Skin of body (tissue), 2 donors: ENCODE data around the gene ST3GAL5. TPM values are rescaled to one million over a fixed set of nuclear protein-coding genes. Genes with fewer than 3 reads are reported as not detected.

Experiments used
- DNase-seq: peaks from one replicate; lab custom pipeline; 2025; lab: John Stamatoyannopoulos, UW
- total RNA-seq: library from RNA; depleted of rRNA; stranded (reverse); fragments of >200 nt; gene quantifications from one replicate; pipeline ENCODE4 v1.2.3, GENCODE V29; 2014

The ST3GAL5 gene
- total RNA-seq, 1 donor from 2014 or later: 23.3 TPM

DNA sequence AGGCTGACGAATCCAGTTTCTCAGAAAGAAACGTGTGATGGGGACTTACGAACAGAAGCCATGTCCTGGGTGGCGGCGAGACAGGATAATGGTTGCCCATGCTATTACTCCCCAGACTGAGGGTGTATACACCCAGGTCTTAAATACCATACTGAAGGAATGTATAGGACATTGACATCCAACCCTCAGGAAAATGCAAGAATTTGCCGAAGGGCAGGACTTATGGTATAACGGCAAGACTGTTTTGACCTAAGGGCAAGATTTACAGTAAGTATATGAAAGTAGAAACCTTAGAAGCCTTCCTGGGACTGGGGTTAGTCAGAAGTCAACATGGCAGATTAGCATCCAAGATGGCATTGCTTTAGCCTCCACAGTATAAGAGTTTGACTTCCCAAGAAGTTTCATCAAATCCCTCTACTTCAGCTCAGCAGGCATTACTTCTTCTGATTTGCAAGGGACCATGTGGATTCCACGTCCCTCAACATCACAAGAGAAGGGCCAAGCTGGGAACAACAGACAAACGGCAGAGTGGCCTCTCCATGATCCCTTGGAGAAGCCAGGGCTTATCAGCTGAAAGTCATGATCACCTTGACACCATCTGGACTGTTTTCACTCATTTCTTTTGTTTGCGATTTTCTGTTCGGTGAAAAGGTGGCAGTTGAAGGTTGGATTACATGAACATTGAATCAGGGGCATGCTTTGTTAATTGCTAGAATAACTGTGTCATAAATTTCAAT lies 21.1 kb downstream of the ST3GAL5 start:
- no peak for DNase-seq

DNA sequence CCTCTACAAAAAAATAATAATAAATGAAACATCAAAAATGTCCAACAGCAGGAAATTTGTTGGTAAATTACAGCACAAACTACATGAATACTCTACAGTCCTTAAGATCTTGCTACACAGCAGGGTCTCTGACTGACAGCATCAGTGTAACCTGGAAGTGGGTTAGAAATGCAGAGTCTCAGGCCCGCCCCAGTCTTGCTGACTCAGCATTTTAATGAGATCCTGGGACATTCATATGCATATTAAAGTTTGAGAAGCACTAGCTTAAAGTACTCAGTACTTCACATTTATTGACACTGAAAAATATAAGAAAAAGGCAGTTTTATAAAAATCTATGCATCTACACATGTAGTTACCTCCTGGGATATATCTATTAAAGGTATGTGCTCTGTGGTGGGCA lies 21.7 kb downstream of the ST3GAL5 start:
- DNase-seq: no peak

DNA sequence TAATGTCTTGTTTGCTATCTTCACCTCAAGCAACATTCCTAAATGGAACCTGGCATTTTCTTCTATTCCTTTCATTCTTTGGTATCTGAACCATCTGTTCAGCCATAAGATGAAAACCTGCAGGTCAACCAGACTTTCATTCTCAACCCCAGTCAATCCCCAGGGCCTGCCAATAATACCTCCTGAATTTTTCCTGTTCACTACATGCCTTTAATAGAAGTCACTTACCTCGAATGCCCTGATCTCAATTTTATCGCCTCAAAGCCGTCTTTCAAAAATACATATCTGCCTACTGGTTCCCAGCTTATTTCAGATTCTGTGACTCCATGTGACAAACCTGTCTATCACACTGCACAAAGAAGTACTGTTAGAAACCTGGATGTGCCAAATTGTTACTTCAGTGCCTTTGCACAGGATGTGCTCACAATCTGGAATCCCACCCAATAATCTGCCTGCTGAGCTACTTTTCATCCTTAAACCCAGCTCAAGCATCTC lies 22.6 kb downstream of the ST3GAL5 start:
- no peak for DNase-seq

DNA sequence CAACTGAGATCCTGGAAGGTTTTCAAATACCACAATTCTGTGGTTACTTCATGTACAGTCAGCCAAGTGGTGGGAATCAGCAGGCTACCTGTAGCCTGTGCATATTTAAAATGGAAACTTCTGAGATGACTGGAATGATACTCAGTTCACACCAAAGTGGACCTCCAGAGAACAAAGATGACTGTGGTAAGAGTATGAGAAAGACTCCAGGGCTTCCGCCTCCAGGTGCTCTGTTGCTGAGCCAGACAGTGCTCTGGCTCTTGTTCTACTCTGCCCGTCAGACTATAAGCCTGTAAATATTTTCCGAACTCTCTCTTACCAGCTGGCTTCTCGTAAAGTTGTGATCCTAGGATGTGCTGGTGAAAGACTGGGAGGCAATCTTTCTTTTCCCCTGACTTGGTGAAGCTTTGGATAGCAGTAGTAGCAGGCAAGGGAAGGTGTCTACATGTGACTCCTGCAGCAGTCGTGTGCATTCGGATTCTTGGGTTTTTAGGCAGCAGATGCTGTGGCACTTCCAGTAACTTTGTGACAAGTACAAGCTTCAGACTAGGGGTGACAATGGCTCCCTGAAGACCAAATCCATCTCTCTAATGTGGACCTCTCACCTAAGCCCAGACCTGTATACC lies 23.1 kb downstream of the ST3GAL5 start:
- no peak for DNase-seq

DNA sequence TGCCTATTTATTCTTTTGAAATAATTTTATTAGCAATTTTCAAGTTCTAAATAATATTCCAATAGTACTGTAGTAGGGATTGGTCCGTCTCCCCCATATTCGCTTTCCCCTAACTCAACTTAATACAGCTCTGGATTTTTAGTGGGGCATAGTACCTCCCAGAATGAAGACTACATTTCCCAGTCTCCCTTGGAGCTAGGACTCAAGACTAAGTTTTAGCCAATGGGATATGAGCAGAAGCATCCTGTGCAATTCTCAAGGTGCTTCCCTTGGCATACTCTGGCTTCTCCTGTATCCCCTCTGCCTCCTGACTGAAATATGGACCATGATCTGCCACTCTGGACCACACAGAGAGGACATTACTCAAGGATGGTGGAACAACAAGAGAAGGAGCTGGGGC lies 24.1 kb downstream of the ST3GAL5 start:
- DNase-seq: no peak

DNA sequence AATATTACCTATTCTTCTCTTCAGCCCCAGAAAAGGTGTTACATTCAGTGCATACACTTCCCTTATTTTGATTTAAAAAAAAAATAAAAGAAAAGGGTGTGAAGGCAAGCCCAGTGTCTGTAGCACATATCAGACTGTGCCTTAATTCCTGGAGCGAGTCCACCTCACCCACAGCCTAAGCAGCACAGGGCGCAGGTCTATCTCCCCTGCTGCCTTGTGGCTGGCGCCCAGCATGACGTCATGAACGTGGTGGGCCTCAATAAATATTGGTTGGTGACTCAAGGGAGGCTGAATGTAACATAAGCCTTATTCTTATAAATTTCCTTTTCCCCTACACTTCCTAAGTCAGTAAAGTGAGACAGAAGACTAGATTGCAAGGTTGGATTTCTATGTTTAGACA lies 26.4 kb downstream of the ST3GAL5 start:
- DNase-seq: no peak

DNA sequence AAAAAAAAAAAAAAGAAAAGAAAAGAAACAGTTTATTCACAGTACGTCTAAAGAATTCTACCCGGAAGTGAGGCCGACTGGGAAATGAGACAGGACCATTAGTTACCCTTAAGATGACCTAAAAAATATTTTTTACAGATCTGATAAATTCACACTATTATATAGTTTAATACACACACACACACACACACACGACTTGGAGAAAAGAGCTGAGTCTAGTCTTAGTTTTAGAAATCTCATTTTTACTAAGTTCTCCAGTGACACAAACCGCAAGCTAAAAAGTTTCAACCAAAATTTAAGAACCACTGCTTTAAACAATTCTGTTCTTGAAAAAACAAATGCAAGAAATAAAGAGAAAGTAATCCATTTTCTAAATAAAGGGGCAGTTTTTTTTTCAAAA lies 27.1 kb downstream of the ST3GAL5 start:
- no peak for DNase-seq

DNA sequence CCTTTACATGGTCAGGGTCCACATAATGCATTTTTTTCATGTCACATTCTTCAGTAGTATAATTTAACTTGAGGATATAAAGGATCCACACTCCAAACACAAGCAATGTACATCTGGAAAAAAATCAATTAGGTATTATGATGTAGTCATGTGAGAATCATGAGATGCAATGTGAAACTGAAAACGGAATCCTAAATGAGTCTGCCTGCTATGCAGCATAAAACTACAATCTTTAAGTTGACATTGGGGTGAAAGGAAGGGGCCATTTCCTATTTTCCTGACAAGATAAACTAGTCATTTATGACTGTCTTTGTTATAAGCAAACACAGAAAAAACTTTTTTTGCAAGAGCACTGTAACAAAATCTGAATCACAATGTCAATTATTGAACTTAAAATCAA lies 27.6 kb downstream of the ST3GAL5 start:
- DNase-seq: no peak

DNA sequence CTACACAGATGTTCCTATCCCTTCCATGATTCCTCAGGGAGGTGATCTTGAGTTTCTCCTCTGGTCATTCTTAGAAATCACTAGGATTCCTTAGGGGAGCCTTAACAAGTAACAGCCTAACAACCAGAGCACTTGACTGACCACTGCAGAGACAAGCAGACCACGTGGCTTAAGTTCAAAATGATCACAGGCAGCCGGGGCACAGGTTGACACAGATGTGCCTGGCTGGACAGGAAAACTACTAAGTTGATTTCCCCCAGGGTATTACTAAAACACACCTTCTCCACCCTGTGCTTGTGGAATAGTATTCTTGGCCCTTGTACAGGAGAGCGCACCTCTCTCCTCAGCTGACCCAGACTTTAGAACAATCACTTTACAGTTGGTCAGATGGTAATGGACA lies 29.9 kb downstream of the ST3GAL5 start:
- no peak for DNase-seq

DNA sequence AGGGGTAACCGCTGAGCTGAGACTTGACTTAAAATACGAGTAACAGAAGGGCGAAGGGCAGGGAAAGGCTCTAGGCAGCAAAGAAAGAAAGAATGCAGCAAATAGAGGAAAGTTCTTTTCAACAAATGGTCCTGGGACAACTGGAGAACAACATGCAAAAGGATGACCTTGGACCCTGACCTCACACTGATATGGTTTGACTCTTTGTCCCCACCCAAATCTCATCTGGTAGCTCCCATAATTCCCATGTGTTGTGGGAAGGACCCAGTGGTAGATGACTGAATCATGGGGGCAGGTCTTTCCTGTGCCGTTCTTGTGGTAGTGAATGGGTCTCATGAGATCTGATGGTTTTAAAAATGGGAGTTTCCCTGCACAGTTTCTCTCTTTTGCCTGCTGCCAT lies 33.9 kb downstream of the ST3GAL5 start:
- DNase-seq: no peak

DNA sequence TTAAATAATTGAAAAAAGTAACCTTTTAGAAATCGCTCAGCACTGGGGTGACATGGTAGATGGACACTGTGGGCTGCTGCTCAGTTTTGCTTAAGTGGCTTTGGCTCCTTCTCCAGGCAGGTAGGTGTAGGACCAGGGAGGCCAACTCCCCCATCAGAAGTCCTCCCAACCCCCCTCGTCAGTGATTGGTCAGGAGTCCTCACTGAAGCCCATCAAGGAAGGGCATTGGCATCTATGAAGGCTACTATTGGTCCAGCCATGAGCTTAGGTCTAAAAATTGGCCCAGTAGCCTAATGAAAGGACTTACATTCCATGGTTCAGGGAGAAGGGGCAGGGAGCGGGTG lies 34.7 kb downstream of the ST3GAL5 start:
- DNase-seq: no peak

DNA sequence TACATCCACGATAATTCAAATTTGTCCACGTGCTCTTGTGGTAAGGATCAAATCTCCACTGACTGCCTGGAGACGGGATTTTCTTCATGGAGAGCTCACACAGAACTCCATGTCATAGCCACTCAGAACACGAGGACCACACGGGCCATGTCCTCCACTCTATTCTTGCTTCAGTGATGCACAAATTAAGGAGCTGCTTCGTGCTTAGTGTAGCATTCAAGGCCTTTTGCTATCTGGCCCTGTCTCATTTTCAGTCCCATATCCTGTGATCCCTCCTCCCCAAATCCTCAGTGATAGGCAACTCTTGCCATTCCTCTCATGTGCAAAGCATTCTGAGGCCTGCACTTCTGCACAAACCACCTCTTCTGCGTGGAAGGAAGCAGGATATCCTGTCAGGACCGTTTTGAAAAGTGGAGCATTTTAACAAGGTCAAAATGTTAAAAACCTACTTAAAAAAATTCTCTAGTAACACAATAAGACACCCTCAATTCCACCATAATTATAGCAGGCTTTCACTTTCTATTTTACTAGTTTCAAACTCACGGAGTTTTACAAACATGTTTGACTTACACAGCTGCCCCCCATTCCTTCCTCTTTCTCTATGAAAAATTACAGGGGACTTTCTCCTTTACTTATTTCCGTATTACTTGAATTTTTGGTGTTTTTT lies 35.2 kb downstream of the ST3GAL5 start:
- peak; percentile 5 for DNase-seq

DNA sequence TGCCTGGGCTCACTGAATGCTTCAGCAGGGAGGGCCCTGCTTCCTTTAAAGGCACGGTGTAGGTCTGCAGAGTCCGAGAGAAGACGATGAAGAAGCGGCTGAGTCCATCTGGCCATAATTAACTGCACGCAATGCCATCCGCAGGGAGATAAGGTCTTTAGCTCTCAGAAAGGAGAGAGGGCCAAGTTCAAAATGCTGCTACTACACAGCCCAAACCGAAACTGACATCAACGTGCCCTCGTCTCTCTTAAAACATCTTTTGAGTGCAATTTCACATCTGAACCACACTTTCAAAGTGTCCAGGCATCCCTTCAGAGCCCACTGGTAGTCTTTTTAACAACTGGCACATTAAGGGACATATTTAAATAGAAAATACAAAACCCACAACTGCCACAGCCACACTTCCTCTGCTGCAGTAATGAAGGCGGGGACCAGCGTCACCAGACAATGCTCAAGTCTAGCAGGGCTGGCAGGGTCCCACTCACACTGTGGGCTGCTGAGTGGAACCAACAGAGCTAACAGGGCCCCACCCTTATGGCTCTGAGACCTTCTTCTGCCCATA lies 35.8 kb downstream of the ST3GAL5 start:
- DNase-seq: no peak

DNA sequence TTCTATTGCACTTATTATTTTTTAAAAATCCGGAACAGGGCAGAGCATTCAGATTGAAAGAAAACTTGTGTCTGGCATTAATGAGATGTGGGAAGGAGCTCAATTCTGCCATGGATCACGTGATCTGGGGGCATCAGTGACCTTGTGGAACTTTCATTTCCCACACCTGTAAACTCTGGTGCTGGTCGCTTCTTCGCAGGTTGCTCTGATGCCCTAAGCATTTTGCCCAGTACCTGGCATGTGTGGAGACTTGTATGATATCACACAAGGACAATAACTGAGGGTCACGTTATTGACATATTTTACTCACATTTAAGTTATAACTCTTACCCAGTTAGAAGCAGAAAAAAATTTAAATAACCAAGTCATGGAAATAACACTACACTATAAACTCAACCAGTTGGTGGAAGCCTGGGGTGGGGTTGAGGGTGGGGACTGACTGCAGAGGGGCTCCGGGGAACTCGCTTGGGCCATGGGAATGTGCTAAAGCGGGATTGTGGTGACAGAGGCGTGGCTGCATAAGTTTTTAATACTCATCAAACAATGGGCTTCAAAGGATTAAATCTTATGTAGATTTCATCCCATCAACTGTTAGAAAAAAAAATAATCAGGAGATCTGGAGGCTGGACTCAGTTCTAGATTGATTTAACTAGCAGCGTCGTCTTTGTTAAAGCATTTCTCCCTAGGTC lies 36.5 kb downstream of the ST3GAL5 start:
- no peak for DNase-seq

DNA sequence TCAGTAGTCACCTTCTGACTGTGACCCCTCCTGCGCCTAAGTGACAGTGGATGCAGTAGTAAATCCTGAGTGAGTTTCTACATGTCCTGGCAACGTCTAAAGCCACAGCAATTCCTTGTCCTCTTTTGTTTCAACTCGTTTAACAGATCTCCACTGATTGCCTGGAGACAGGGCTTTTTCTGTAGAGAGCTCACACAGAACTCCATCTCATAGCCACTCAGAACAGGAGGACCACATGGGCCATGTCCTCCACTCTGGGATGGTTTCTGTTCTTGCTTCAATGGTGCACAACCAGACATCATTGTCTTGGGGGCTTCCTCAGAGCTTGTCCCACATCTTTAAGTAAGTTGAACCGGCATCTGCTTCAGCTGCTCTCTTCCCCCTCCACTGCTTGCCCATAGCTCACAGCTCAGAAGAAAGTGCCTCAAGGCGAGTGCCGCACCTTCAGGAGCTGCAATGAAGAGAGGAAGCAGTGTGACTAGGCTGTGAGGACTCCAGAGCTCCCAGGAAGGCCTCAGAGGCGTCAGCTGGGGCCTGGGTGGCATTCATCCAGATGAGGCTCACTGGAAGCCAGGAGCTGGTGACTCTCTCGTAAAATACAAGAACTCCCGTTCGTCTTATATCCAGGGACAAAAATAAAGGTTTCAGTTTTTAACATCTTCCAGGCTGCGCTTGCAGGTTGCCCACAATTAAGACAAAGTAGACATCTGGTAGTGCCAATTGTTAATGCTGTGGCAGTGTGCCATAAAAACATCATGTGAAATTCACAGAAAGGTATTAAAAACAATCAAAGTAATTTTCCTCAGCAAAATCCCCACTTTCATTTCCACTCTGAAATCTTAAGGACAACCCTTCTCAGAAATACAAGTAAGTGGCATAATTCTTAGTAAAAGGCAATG lies 37.3 kb downstream of the ST3GAL5 start:
- DNase-seq: no peak

DNA sequence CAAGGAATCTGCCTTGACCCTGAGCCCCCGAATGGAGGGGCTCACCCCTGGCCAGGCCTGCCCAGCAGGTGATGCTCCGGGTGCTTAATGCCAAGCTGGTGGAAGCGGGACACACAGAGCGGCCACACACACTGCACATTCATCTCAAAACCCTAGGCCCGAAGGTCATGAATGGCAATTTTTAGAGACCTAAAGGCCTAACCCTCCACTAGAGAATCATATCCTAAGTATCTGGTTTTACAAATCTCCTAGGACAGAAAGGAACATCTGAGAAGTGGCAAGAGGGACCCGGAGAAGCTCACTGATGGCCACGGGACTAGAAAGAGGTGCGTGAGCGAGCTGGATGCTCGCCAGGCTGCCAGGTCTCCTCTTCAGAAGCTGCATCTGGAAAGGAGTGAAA lies 38.3 kb downstream of the ST3GAL5 start:
- no peak for DNase-seq

DNA sequence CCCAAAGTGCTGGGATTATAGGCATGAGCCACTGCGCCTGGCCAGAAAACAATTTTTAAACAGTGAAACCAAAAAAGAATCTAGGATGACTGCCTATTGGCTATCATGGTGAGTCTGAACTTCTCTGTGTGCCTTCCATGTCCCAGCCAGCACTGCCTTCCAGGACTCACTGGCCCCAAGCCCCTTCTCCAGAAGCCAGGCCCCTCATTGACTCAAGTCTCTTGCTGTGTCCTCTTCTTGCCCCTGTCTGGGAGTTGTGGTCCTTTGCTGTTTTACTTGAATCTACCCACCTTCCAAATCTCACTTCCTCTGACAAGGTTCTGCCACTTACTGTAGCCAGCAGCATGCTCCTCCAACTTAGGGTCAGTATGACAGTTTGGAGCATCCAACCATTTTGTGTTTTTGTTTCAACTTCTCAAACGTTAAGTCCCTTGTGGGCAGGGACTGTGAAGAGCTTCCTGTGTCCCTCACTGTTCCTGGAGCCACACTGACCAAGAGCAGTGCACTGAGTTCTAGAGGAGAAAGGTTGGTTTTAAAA lies 41.7 kb downstream of the ST3GAL5 start:
- no peak for DNase-seq

DNA sequence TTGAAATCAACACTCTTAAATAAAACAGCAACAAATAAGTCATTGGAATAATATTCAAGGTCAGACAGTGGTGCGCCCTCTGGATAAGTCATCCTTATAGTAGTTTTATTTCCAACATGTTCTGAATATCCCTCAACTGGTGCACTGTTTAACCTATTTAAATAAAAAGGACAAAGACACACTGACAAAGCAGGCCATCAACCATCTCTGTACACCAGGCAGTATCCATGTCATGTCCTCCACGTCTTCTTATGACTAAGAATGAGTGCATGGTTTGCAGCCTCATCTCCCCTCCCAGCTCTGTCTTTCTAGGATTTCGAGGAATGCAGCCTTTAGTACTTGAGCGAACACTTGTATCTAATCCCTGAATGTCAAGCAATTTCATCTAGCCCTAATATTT lies 42.4 kb downstream of the ST3GAL5 start:
- no peak for DNase-seq

DNA sequence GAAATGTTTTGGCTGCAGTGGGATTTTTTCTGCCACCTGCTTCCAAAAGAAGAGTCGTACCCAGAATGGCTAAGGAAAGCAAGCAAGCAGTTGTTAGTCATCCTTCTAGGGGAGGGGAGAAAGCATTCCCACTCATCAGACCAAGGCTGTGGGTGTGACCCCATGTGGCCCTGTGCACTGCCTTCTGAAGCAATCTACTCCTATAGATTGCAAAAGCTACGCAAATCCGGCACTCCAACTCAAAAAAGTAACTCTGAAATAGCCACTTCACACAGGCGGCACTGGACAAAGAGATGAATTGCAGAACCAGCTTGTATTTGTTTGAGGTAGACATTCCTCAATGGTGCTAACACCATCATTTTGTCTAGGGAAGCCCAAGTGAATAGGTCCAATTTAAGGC lies 44.3 kb downstream of the ST3GAL5 start:
- DNase-seq: no peak

DNA sequence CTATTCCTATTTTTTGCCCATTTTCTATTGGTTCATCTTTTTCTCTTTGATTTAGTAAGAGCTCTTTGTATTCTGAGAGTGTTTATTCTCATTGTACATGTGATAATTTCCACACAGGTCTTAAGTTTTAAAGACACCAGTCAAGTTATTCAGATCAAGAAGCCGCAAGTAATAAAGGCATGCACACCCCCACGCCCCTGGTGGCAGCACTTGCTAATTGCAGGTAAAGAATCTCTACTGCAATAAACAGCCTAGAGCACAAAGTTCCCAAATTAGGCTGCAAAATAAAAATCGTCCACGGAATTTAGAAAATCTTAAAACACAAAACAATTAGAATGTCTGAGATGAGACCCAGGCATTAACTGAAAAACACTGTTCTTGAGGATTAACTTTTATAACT lies 45.2 kb downstream of the ST3GAL5 start:
- DNase-seq: no peak

DNA sequence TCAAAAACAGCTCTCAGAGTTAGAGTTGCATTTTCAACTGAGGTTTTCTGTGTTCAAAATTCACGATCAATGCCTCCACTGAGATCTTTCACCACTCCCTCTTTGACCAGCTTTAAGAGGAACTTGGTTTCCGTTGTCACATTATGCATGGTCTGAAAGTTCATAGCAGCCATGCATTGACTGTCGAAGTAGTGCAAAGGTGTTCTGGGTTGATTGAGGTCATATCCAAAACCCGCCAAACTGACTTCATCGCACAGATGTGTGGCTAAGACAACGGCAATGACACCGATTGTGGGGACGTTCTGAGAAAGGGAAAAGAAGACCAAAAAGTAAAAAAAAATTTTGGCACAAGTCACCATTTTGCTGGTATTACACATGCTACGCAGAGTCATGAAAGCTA lies 48.7 kb downstream of the ST3GAL5 start:
- DNase-seq: no peak
